ENCODE results near the gene C4orf50. TPM values are rescaled to one million over a fixed set of nuclear protein-coding genes. Genes with fewer than 3 reads are reported as not detected.

The C4orf50 gene
- total RNA-seq, 5 donors from 2014 or later (not counting 1 experiment from before 2014, with no cell fraction given), result 0.28 to 3.0 (median 0.54) TPM

DNA sequence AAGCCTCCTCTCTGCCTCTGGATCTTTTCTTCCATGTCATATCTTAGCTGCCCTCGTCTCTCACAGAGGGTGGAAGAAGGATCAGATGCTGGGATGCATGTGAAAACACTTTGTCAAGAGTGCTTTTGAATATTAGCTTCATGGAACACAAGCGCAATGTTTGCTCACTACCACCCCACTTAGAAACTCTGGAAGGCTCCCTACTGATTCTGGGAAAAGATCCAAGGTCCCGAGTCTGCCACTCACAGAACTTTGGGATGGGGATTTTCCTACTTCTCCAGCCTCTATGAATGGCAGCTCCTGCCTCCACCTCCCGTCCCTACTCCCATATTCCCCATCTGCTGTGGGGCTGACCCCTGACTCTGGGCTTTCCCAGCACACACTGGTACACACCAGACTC lies 85.1 kb downstream of the C4orf50 start:
- no peak overlapping the region for H3K27ac Mint-ChIP-seq
- DNase-seq (no peak), ATAC-seq (replicated peaks in 1 of 4) (no peak)
- no peak overlapping the region for H3K4me3 Mint-ChIP-seq
- no peaks in the 10 kb centered on the region for H3K9me3 Mint-ChIP-seq
- H3K27ac ChIP-seq (ENCODE audit: low read length), result no peak overlapping the region
- no peak overlapping the region for H3K4me3 ChIP-seq (ENCODE audit: control insufficient read depth in 1 of 2, extremely low read depth in 1 of 2, low read length in 1 of 2)
- no peaks in the 10 kb centered on the region for H3K4me1 ChIP-seq (ENCODE audit: control insufficient read depth in 1 of 2, extremely low read depth in 1 of 2, insufficient read depth in 2 of 2, low read length in 2 of 2)
- no peaks in the 10 kb centered on the region for H3K36me3 Mint-ChIP-seq
- peaks cover 0 to 21% of the 10 kb centered on the region in 2 experiments for H3K27me3 ChIP-seq (replicated peaks in 1 of 2; ENCODE audit: control insufficient read depth in 2 of 2, extremely low read depth in 1 of 2, insufficient read depth in 2 of 2, low read length in 1 of 2)
- no peaks in the 10 kb centered on the region for H3K9me3 ChIP-seq
- H3K27me3 Mint-ChIP-seq, result peaks cover 3 to 17% of the 10 kb centered on the region in 2 donors
- ChIA-PET CTCF (no interaction called here), POLR2A (no interaction called here)
- H3K4me1 Mint-ChIP-seq, result no peaks in the 10 kb centered on the region
- no peaks in the 10 kb centered on the region for H3K36me3 ChIP-seq (ENCODE audit: control insufficient read depth in 2 of 2, extremely low read depth in 1 of 2, insufficient read depth in 1 of 2, low read length in 1 of 2)
- 80% methylated on average over 1 of the region's 4 CpGs for WGBS (ENCODE audit: insufficient coverage)

DNA sequence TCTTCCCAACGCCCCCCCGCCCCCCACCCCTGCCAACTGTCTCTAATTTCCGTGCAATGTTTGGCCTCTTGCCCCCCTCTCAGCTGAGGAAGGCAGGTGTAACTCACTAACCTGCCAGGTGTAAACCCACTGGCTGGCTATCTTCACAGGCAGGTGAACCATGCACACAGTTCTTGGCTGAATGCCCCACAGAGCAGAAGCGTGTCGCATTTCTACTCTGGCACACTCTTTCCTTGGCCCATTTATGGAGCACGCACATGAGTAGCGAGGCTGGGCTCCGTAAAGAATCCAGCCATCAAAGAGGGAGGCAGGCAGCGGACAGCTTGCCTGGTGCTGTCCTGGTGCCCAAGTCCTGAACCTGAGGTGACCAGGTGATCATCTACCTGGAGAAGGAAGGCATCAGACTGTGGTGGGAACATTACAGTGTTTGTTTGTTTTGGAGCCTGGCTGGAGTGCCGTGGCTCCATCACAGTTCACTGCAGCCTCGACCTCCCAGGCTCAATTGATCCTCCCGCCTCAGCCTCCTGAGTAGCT lies 86.1 kb downstream of the C4orf50 start:
- ChIA-PET POLR2A (interaction anchor here in 1 of 2 donors (0.6 kb wide), 1 partner anchor 1481 kb away, joined by 13 read pairs; no protein-coding TSS in a partner anchor), CTCF (no interaction called here)
- peaks cover 0 to 21% of the 10 kb centered on the region in 2 experiments for H3K27me3 ChIP-seq (replicated peaks in 1 of 2; ENCODE audit: control insufficient read depth in 2 of 2, extremely low read depth in 1 of 2, insufficient read depth in 2 of 2, low read length in 1 of 2)
- Mint-ChIP-seq H3K9me3 (no peaks in the 10 kb centered on the region), H3K27ac (no peak overlapping the region), H3K4me1 (no peaks in the 10 kb centered on the region), H3K36me3 (no peaks in the 10 kb centered on the region), H3K4me3 (no peak overlapping the region), H3K27me3 (peaks cover 8 to 17% of the 10 kb centered on the region in 2 donors)
- no peaks in the 10 kb centered on the region for H3K36me3 ChIP-seq (ENCODE audit: control insufficient read depth in 2 of 2, extremely low read depth in 1 of 2, insufficient read depth in 1 of 2, low read length in 1 of 2)
- H3K4me3 ChIP-seq (ENCODE audit: control insufficient read depth in 1 of 2, extremely low read depth in 1 of 2, low read length in 1 of 2), result no peak overlapping the region
- H3K4me1 ChIP-seq (ENCODE audit: control insufficient read depth in 1 of 2, extremely low read depth in 1 of 2, insufficient read depth in 2 of 2, low read length in 2 of 2), result no peaks in the 10 kb centered on the region
- no peak for DNase-seq
- ATAC-seq (replicated peaks in 1 of 4), result no peak
- no peaks in the 10 kb centered on the region for H3K9me3 ChIP-seq
- H3K27ac ChIP-seq (ENCODE audit: low read length), result no peak overlapping the region
- WGBS (ENCODE audit: insufficient coverage), result 83% methylated on average over 7 of the region's 12 CpGs

- H3K27me3 Mint-ChIP-seq, result peaks cover 11 to 17% of the 10 kb centered on the region in 2 donors
- no peak overlapping the region for H3K4me3 Mint-ChIP-seq
- Histone ChIP-seq H3K27me3 (replicated peaks in 1 of 2; ENCODE audit: control insufficient read depth in 2 of 2, extremely low read depth in 1 of 2, insufficient read depth in 2 of 2, low read length in 1 of 2) (peaks cover 0 to 26% of the 10 kb centered on the region in 2 experiments), H3K27ac (ENCODE audit: low read length) (no peak overlapping the region), H3K9me3 (no peaks in the 10 kb centered on the region), H3K36me3 (ENCODE audit: control insufficient read depth in 2 of 2, extremely low read depth in 1 of 2, insufficient read depth in 1 of 2, low read length in 1 of 2) (no peaks in the 10 kb centered on the region), H3K4me1 (ENCODE audit: control insufficient read depth in 1 of 2, extremely low read depth in 1 of 2, insufficient read depth in 2 of 2, low read length in 2 of 2) (no peaks in the 10 kb centered on the region), H3K4me3 (ENCODE audit: control insufficient read depth in 1 of 2, extremely low read depth in 1 of 2, low read length in 1 of 2) (no peak overlapping the region)
- no peak overlapping the region for H3K27ac Mint-ChIP-seq
- CTCF ChIA-PET, result no interaction called here
- POLR2A ChIA-PET, result interaction anchor here in 1 of 2 donors (0.6 kb wide), 1 partner anchor 1482 kb away, joined by 13 read pairs; no protein-coding TSS in a partner anchor
- H3K4me1 Mint-ChIP-seq, result no peaks in the 10 kb centered on the region
- no peak for ATAC-seq (replicated peaks in 1 of 4)
- no peak for DNase-seq
- whole genome bisulfite sequencing (ENCODE audit: insufficient coverage), result 36% methylated on average over 5 of the region's 9 CpGs
- H3K9me3 Mint-ChIP-seq, result no peaks in the 10 kb centered on the region
- H3K36me3 Mint-ChIP-seq, result no peaks in the 10 kb centered on the region
Observed at GRCh38 chr4:5931526-5931925, 86.7 kb downstream of the C4orf50 start.

DNA sequence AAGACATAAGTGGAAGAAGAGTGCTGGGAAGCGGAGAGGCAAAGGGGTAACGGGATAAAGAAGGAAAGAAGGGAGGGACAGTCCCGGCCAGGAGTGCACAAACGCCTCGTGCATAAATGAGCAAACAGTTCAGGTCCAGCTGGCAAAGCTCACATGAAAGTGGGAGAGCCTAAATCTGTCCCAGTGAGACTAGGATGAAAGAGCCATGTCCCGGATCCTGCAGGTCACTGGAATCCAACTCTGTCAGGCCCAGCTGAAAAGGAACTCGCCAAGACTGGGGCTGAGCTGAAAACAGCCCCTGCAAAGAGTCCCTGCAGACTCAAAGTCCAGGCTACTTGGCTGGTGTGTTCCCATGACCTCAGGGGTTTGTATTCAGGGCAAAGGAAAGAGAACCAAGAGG lies 87.4 kb downstream of the C4orf50 start:
- Histone ChIP-seq H3K4me1 (ENCODE audit: control insufficient read depth in 1 of 2, extremely low read depth in 1 of 2, insufficient read depth in 2 of 2, low read length in 2 of 2) (no peaks in the 10 kb centered on the region), H3K36me3 (ENCODE audit: control insufficient read depth in 2 of 2, extremely low read depth in 1 of 2, insufficient read depth in 1 of 2, low read length in 1 of 2) (no peaks in the 10 kb centered on the region), H3K9me3 (no peaks in the 10 kb centered on the region), H3K27ac (ENCODE audit: low read length) (no peak overlapping the region), H3K4me3 (ENCODE audit: control insufficient read depth in 1 of 2, extremely low read depth in 1 of 2, low read length in 1 of 2) (no peak overlapping the region), H3K27me3 (replicated peaks in 1 of 2; ENCODE audit: control insufficient read depth in 2 of 2, extremely low read depth in 1 of 2, insufficient read depth in 2 of 2, low read length in 1 of 2) (peaks cover 0 to 27% of the 10 kb centered on the region in 2 experiments)
- Mint-ChIP-seq H3K27me3 (peaks cover 11 to 17% of the 10 kb centered on the region in 2 donors), H3K36me3 (no peaks in the 10 kb centered on the region), H3K9me3 (no peaks in the 10 kb centered on the region), H3K27ac (no peak overlapping the region), H3K4me3 (no peak overlapping the region), H3K4me1 (no peaks in the 10 kb centered on the region)
- ChIA-PET CTCF (no interaction called here), POLR2A (no interaction called here)
- 82% methylated on average over 7 of the region's 7 CpGs for WGBS (ENCODE audit: insufficient coverage)
- no peak for ATAC-seq (replicated peaks in 1 of 4)
- DNase-seq, result no peak

DNA sequence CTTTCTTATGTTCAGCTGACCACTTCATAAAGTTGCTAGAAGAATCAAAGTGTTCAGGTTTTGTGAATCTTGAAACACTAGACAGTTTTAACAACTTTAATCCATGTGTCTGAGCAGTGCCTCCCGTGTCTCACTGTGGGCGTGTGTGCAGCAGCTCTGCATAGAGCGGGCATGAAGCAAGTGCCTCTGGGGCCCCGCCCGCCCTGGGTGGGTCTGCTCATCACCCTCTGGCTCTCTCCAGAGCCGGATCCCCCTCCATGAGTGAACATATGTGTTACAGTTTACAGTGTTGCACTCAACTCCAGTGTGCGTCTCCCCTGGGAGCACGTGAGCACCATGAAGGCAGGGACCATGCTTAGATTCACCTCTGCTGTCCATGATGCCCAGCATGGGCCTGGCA lies 87.8 kb downstream of the C4orf50 start:
- H3K27me3 ChIP-seq (replicated peaks in 1 of 2; ENCODE audit: control insufficient read depth in 2 of 2, extremely low read depth in 1 of 2, insufficient read depth in 2 of 2, low read length in 1 of 2), result peaks cover 0 to 27% of the 10 kb centered on the region in 2 experiments
- H3K9me3 ChIP-seq, result no peaks in the 10 kb centered on the region
- no peaks in the 10 kb centered on the region for H3K36me3 Mint-ChIP-seq
- H3K4me3 ChIP-seq (ENCODE audit: control insufficient read depth in 1 of 2, extremely low read depth in 1 of 2, low read length in 1 of 2), result no peak overlapping the region
- POLR2A ChIA-PET, result no interaction called here
- H3K4me1 Mint-ChIP-seq, result no peaks in the 10 kb centered on the region
- no peak overlapping the region for H3K27ac ChIP-seq (ENCODE audit: low read length)
- CTCF ChIA-PET, result no interaction called here
- peaks cover 11 to 17% of the 10 kb centered on the region in 2 donors for H3K27me3 Mint-ChIP-seq
- H3K9me3 Mint-ChIP-seq, result no peaks in the 10 kb centered on the region
- WGBS (ENCODE audit: insufficient coverage), result 78% methylated on average over 7 of the region's 8 CpGs
- no peak for DNase-seq
- H3K36me3 ChIP-seq (ENCODE audit: control insufficient read depth in 2 of 2, extremely low read depth in 1 of 2, insufficient read depth in 1 of 2, low read length in 1 of 2), result no peaks in the 10 kb centered on the region
- no peak overlapping the region for H3K27ac Mint-ChIP-seq
- ATAC-seq (replicated peaks in 1 of 4), result no peak
- no peak overlapping the region for H3K4me3 Mint-ChIP-seq
- H3K4me1 ChIP-seq (ENCODE audit: control insufficient read depth in 1 of 2, extremely low read depth in 1 of 2, insufficient read depth in 2 of 2, low read length in 2 of 2), result no peaks in the 10 kb centered on the region

DNA sequence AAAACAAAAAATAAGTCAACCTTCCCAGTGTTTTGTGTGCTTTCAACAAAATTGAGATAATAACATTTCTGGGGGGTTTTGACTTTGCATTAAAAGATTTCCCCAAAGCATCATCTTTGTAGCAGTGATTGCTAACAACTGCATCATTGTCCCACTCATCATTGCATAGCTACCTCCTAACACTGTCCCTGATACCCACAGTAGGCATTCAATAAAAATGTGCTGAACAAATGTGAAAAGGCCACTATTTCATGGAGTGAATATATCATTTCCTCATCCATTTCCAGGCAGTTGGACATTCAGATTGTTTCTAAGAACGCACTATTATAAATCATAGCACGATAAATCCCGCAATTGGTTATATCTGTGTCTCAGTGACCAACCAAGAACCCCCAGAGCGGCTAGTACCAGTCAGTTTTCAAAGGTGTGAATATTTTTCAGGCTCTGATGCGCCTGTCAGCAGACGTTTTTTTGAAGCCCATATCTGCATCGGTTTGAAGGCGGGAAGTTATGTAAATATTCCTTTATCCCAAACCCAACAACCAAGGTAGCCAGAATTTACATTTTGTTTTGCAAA lies 89.3 kb downstream of the C4orf50 start:
- Histone ChIP-seq H3K27me3 (replicated peaks in 1 of 2; ENCODE audit: control insufficient read depth in 2 of 2, extremely low read depth in 1 of 2, insufficient read depth in 2 of 2, low read length in 1 of 2) (peaks cover 0 to 30% of the 10 kb centered on the region in 2 experiments), H3K4me3 (ENCODE audit: control insufficient read depth in 1 of 2, extremely low read depth in 1 of 2, low read length in 1 of 2) (no peak overlapping the region), H3K36me3 (ENCODE audit: control insufficient read depth in 2 of 2, extremely low read depth in 1 of 2, insufficient read depth in 1 of 2, low read length in 1 of 2) (no peaks in the 10 kb centered on the region), H3K4me1 (ENCODE audit: control insufficient read depth in 1 of 2, extremely low read depth in 1 of 2, insufficient read depth in 2 of 2, low read length in 2 of 2) (no peaks in the 10 kb centered on the region), H3K9me3 (no peaks in the 10 kb centered on the region), H3K27ac (ENCODE audit: low read length) (no peak overlapping the region)
- H3K36me3 Mint-ChIP-seq, result no peaks in the 10 kb centered on the region
- no peaks in the 10 kb centered on the region for H3K4me1 Mint-ChIP-seq
- 94% methylated on average over 4 of the region's 8 CpGs for WGBS (ENCODE audit: insufficient coverage)
- CTCF ChIA-PET, result no interaction called here
- no peak for ATAC-seq (replicated peaks in 1 of 4)
- no peak overlapping the region for H3K27ac Mint-ChIP-seq
- H3K27me3 Mint-ChIP-seq, result peaks cover 8 to 13% of the 10 kb centered on the region in 2 donors
- no peak for DNase-seq
- no peak overlapping the region for H3K4me3 Mint-ChIP-seq
- POLR2A ChIA-PET, result no interaction called here
- H3K9me3 Mint-ChIP-seq, result no peaks in the 10 kb centered on the region

All from T-cell (primary cell).